H1 (cell line): ENCODE data around the gene COA5. TPM values are rescaled to one million over a fixed set of nuclear protein-coding genes. Genes with fewer than 3 reads are reported as not detected.

Source experiments
- ATF3 ChIP-seq: IDR thresholded peaks from 2 replicates; pipeline ENCODE4 v1.6.1; 2011; ENCODE audit warnings: low read depth, mild to moderate bottlenecking, low read length; ENCODE audit not compliant: insufficient read depth
- BACH1 ChIP-seq: IDR thresholded peaks from 2 replicates; pipeline ENCODE4 v1.6.1; 2012; ENCODE audit warnings: low read length, improper control_type of control experiment
- CTCF ChIP-seq, 3 experiments: IDR thresholded peaks; 1 replicate in 2 of 3; 2 replicates in 1 of 3; pipeline versions ENCODE4 v1.5.1 to v1.6.1; 2011; ENCODE audit warnings: low read length in 3 of 3, mild to moderate bottlenecking in 3 of 3, inconsistent platforms in 2 of 3, low read depth in 1 of 3, moderate library complexity in 1 of 3; ENCODE audit not compliant: insufficient read depth in 1 of 3; ENCODE audit errors: control extremely low read depth in 1 of 3
- E2F6 ChIP-seq: IDR thresholded peaks from 2 replicates; pipeline ENCODE4 v1.6.1; 2012; ENCODE audit warnings: inconsistent platforms
- KDM5A ChIP-seq: fragments of 200-600 bp; IDR thresholded peaks from 2 replicates; pipeline ENCODE4 v1.7.1; 2012; ENCODE audit warnings: mild to moderate bottlenecking, low read length, inconsistent platforms, mixed read lengths
- POU5F1 ChIP-seq: IDR thresholded peaks from 2 replicates; pipeline ENCODE4 v1.6.1; 2011; ENCODE audit warnings: low read depth, mild to moderate bottlenecking, low read length, moderate library complexity
- RAD21 ChIP-seq, 2 experiments: IDR thresholded peaks in 1 of 2; conservative IDR thresholded peaks in 1 of 2; 2 replicates each; pipeline ENCODE4 v1.6.1; 2011; ENCODE audit warnings: low read depth in 2 of 2, low read length in 2 of 2, improper control_type of control experiment in 1 of 2, inconsistent platforms in 1 of 2, mild to moderate bottlenecking in 1 of 2, moderate library complexity in 1 of 2
- TBP ChIP-seq: IDR thresholded peaks from 2 replicates; pipeline ENCODE4 v1.6.1; 2011; ENCODE audit warnings: low read depth, low read length, improper control_type of control experiment
- TCF12 ChIP-seq: IDR thresholded peaks from 2 replicates; pipeline ENCODE4 v1.6.1; 2011; ENCODE audit warnings: low read depth, mild to moderate bottlenecking, low read length
- polyA plus RNA-seq, 7 experiments: library from polyadenylated mRNA; depleted of rRNA in 3 of 7; stranded (reverse) in 5 of 7; unstranded in 2 of 7; fragments of >200 nt in 5 of 7; fragments of 200-250 nt in 2 of 7; gene quantifications; 1 replicate in 5 of 7; 2 replicates in 1 of 7; 4 replicates in 1 of 7; pipeline versions ENCODE4 v1.2.1 to v1.2.3, GENCODE V29; 2011 to 2013; ENCODE audit warnings: missing spikeins in 2 of 7, mixed read lengths in 2 of 7
- total RNA-seq: library from RNA; stranded (reverse); fragmentation: NEBNext Ultra II Directional; extraction: Animal tissue kit (Norgen Biotek cat#: 25700); gene quantifications from 2 replicates; pipeline ENCODE4 v1.2.1, GENCODE V29; 2021

The COA5 gene
- total and polyA plus RNA-seq, 2 of the 8 experiments (the other 6 are each of a cell fraction or from before 2014, with no cell fraction given): 20.3 to 24.7 TPM

GRCh38 chr2:98643496-98644100 lies 35.3 kb upstream of the COA5 start (continued):
- TF ChIP-seq CTCF (IDR thresholded peaks at IDR 0.05; ENCODE audit: control extremely low read depth in 1 of 3, insufficient read depth in 1 of 3, low read depth in 1 of 3, low read length in 3 of 3) (no peak), RAD21 (IDR thresholded peaks at IDR 0.05 in 1 of 2, conservative IDR thresholded peaks at IDR 0.05 in 1 of 2; ENCODE audit: low read depth in 2 of 2, low read length in 2 of 2) (no peak), TBP (no peak), TCF12 (no peak), ATF3 (no peak), POU5F1 (no peak), KDM5A (no peak), E2F6 (no peak), BACH1 (no peak)
